GM21576 (cell line): Measurements from ENCODE around the gene GNA14.
"Not testable (repeated sequence)": the region's sequence is repeated elsewhere in the genome, so short reads cannot be mapped to it uniquely, and the experiment has no call there.

Experiments
- ATAC-seq: cut with Tn5 transposase; IDR thresholded peaks from one replicate; pipeline ENCODE4 v1.9.1; 2021; ENCODE audit warnings: mild to moderate bottlenecking, moderate library complexity; ENCODE audit not compliant: unreplicated experiment

GNA14 gene

GRCh38 chr9:77648234-77649108, at the start of gene GNA14:
Gene GNA14, minus strand, starts transcription at chr9:77648322. Its CDS starts 529 bp downstream, at chr9:77647793.
- ATAC-seq = no peak

DNA sequence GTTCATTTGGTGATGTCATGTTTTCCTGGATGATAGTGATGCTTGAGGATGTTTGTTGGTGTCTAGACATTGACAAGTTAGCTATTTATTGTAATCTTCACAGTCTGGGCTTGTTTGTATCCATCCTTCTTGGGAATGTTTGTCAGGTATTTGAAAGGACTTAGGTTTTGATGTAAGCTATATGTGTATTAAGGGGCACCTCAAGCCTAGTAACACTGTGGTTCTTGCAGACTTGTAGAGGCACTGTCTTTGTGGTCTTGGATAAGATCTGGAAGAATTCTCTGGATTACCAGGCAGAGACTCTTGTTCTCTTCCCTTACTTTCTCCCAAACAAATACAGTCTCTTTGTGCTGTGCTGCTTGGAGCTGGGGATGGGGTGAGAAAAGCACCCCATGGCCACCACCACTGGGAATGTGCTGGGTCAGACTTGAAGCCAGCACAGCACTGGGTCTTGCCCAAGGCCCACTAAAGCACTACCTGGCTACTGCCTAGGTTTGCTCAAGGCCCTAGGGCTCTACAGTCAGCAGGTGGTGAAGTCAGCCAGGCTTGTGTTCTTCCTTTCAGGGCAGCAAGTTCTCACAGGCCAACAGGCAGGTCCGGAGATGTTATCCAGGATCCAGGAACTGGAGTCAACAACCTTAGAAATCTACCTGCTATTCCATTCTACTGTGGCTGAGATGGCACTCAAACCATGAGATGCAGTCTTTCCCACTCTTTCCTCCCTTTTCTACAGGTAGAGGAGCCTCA, 49.3 kb upstream of the GNA14 start:
- no peak for ATAC-seq

- ATAC-seq = not testable (repeated sequence)
Observed at GRCh38 chr9:77690723-77691122, 42.6 kb upstream of the GNA14 start.

- not testable (repeated sequence) for ATAC-seq
Observed at GRCh38 chr9:77690119-77690518, 42.0 kb upstream of the GNA14 start.

GRCh38 chr9:77687737-77688136, 39.6 kb upstream of the GNA14 start:
- ATAC-seq = not testable (repeated sequence)

DNA sequence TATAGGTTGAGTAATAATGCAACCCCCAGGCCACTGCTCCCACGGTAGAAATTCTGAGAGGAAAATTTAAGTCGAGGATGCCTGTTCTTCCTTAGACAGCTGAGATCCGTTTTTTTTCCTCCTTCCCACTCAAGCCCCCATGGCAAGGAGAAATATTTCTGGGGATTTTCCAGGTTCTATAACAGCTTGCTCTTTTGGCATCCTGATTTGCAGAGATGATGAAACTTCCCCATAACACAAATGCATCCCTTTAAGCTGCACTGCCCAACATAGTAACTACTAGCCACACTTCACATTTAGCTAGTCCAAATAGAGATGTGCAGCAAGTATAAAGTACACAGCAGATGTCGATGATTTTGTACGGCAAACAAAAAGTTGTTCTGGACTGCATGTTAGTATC, 32.5 kb upstream of the GNA14 start:
- ATAC-seq = no peak

GRCh38 chr9:77679661-77680368, 31.7 kb upstream of the GNA14 start:
- ATAC-seq = no peak

DNA sequence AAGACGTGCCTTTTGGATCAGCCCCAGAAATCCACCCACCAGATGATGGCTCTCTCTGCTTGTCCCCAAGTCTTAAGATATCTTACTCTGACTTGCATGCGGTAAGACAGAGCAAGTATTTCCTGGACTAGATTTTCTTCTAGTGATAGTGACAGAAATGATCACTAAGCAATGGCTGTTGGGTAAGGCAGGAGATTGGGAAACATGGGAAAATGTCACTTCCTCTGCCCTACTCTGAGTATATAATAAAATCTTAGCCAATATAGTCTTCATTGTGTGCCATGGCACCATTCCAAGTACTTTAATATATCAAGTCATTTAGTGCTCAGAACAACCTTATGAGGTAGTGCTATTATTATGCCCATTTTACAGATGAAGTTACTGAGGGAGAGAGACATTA, 31.0 kb upstream of the GNA14 start:
- ATAC-seq = no peak

GRCh38 chr9:77677957-77678535, 29.9 kb upstream of the GNA14 start:
- no peak for ATAC-seq

GRCh38 chr9:77677397-77677796, 29.3 kb upstream of the GNA14 start:
- no peak for ATAC-seq

- ATAC-seq = no peak
Observed at GRCh38 chr9:77673941-77674791, 26.0 kb upstream of the GNA14 start.

- no peak for ATAC-seq
Observed at GRCh38 chr9:77672183-77672582, 24.1 kb upstream of the GNA14 start.

DNA sequence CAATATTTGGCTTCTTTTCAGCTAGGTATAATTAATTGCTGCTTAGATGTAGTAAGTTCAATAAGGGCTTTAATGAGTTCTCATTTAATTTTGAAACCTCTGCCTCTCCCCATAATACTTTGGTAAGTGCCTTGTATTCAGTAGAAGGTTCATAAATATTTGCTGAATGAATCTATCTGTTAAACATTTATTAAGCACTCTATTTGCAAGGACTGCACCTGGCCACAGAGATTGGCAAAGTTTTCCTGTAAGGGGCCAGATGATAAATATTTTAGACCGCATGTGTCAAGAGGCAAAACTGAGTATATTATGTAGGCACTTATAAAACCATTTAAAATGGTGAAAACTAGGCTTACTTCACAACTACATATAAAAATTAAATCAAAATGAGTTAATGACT, 19.0 kb upstream of the GNA14 start:
- no peak for ATAC-seq

GRCh38 chr9:77663754-77664153, 15.6 kb upstream of the GNA14 start:
- ATAC-seq = no peak

DNA sequence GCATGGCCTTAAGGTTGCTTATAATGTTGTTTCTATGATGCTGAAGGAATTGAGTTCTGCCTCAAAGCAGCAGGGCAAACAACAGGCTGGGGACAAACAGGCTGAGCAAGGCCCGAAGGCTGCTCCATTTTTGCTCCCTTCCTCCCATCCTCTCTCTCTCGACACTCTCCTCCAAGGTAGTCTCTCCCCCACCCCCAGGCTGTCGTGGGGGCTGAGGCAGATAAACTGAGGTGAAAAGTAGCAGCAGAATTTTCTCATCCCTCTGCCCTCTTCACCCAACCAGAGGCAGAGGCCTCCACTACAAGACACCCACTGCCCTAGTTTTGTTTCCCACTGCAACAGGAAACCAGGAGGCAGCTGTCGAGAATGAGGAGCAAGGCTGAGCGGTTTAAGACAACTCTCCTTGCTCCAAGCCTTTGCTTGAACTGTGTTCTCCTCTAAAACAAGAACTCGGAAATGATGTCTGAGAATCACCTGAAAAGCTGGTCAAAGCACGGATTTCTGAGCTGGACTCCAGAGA, 13.5 kb upstream of the GNA14 start:
- ATAC-seq = no peak

DNA sequence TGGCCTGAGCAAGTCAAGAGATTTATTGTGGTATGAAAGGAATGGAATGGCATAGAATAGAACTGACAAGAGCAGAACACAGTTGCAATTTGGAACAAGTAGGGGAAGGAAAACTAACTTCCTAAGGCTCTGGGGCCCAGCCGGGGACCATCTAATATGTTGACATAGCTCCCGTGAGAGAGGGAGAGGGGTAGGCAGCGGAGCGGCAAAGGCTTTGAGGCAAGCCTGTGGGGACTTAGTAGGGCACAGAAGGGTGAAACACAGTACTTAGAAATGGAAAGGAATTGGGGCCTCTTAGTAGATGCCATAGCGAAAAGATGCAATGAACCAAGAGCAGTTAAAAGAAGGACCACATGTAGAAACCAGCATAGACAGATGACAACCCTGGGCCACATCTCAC, 11.8 kb upstream of the GNA14 start:
- no peak for ATAC-seq

DNA sequence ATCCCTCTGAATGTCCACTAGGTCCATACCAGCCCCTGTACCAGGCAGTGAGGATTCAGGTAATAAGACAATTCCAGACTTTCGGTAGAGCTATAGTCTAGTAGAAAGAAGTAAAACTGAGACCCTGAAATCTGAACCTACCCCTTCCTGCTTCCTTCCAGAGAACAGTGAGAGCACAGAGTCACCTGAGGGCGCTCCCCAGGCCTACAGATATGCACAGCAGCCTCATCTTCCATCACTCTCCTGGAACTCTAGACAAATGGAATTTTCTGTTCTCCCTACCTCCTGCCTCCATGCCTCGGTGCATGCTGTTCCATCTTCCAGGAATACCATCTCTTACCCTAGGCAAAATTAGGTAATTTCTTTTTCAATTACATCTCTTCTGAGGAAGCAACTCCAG, 3.1 kb upstream of the GNA14 start:
- ATAC-seq = no peak

GRCh38 chr9:77649109-77649812, 1.1 kb upstream of the GNA14 start:
- ATAC-seq = no peak
